Nephron progenitor cell (in vitro differentiated cells): ENCODE data around the gene URI1.

ENCODE experiments used
- DNase-seq: peaks from one replicate; pipeline ENCODE4 v3.0.0; 2021
- H3K27ac Mint-ChIP-seq: 2 replicates; pipeline ENCODE4 v1.8.0; 2021; ENCODE audit warnings: mild to moderate bottlenecking, moderate library complexity, mixed read lengths
- H3K27me3 Mint-ChIP-seq: 2 replicates; pipeline ENCODE4 v1.8.0; 2021; ENCODE audit warnings: mild to moderate bottlenecking, low read depth, mixed read lengths; ENCODE audit not compliant: poor library complexity
- H3K36me3 Mint-ChIP-seq: 2 replicates; pipeline ENCODE4 v1.8.0; 2021; ENCODE audit warnings: low read depth, mixed read lengths
- H3K4me1 Mint-ChIP-seq: 2 replicates; pipeline ENCODE4 v1.8.0; 2021; ENCODE audit warnings: mixed read lengths
- H3K4me3 Mint-ChIP-seq: 2 replicates; pipeline ENCODE4 v1.8.0; 2021; ENCODE audit warnings: mild to moderate bottlenecking, moderate library complexity, mixed read lengths
- H3K9me3 Mint-ChIP-seq: 2 replicates; pipeline ENCODE4 v1.8.0; 2021; ENCODE audit warnings: mild to moderate bottlenecking, moderate library complexity, mixed read lengths
- TF ChIP-seq, protein P1 (sequence below): fragments of 200-600 bp; sonication (generic); IDR thresholded peaks from 2 replicates; pipeline ENCODE4 v1.5.0; 2021; ENCODE audit warnings: antibody characterized with exemption

The URI1 gene

DNA sequence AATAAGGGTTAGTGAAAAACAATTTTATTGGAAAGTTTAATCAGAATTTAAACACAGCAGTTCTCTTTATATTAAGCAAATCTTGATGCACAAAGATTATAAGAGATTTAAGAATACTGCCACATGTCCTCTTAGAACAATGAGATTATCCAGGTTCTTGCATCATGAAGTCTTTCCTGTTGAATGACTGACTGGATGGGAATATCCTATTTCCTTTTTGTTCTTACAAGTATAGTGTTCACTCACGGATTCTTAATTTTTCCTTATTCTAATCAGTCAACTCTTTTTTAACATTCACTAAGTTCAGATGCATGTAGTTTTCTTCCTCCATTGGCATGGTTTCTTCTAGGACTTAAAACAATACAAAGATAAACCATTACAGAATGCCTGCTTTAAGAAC lies 10.1 kb downstream of the URI1 start:
- Mint-ChIP-seq H3K4me1 (no peaks in the 10 kb centered on the region), H3K27me3 (peaks cover 3% of the 10 kb centered on the region), H3K27ac (no peak overlapping the region), H3K4me3 (no peak overlapping the region), H3K9me3 (peaks cover 74% of the 10 kb centered on the region), H3K36me3 (peaks cover 93% of the 10 kb centered on the region)
- DNase-seq: no peak
- TF ChIP-seq, protein P1, sequence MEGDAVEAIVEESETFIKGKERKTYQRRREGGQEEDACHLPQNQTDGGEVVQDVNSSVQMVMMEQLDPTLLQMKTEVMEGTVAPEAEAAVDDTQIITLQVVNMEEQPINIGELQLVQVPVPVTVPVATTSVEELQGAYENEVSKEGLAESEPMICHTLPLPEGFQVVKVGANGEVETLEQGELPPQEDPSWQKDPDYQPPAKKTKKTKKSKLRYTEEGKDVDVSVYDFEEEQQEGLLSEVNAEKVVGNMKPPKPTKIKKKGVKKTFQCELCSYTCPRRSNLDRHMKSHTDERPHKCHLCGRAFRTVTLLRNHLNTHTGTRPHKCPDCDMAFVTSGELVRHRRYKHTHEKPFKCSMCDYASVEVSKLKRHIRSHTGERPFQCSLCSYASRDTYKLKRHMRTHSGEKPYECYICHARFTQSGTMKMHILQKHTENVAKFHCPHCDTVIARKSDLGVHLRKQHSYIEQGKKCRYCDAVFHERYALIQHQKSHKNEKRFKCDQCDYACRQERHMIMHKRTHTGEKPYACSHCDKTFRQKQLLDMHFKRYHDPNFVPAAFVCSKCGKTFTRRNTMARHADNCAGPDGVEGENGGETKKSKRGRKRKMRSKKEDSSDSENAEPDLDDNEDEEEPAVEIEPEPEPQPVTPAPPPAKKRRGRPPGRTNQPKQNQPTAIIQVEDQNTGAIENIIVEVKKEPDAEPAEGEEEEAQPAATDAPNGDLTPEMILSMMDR: no peak

DNA sequence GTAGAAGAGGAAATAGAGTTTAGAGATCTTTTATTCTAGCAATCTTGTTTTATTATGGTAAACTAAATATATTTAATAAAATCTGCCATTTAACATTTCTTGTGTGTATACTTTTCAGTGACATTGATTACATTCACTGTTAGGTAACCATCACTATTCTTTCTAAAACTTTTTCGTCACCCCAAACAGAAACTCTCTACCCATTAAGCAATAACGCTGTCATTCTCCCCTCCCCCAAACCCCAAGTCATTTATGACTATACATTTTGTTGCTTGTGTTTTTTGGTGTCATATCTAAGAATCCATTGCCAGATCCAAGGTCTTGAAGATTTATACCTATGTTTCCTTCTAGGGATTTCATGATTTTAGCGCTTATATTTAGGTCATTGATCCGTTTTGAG lies 10.6 kb downstream of the URI1 start:
- Mint-ChIP-seq H3K27ac (no peak overlapping the region), H3K4me3 (no peak overlapping the region), H3K9me3 (peaks cover 73% of the 10 kb centered on the region), H3K36me3 (peaks cover 93% of the 10 kb centered on the region), H3K4me1 (no peaks in the 10 kb centered on the region), H3K27me3 (peaks cover 3% of the 10 kb centered on the region)
- TF ChIP-seq, protein P1: no peak
- DNase-seq: no peak

DNA sequence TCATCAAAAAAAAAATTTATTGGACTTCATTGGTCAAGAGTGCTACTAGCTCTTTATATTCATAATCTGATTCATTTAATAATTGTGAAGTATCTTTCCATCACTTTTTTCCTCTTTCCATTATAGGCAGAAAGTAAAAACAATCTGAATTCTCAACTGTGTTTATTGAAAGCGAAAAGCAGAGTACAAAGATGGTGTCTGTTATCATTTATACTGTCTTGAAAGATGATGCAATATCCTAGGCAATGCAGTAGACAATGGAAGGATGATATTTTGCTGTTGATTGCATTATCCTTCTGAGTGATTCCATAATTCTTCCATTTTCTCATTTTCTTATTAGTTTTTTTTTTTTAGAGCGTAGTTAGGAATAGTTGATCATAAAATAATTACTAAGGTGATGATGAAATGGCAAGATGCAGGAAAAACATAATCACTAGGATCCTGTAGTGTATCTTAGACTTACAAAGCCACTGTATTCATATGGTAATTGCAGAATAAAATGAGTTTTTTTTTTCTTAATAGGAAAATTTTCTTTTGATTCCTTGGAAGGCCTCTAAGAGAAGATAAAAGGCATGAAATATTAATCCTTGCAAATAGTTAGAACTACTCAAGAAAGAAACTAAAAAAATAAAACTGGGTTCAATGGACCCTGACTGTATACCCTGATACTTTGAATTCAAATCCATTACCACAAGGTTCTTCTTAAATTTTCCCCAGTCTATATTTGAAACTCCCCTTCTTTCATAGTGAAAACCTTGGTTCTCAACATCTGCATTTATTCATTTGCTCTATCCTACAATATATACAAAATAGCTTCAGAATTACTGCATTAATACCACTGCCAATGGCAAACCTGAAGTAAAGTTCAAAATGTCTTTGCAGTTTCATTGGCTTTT lies 11.6 kb downstream of the URI1 start:
- TF ChIP-seq, protein P1: no peak
- peaks cover 93% of the 10 kb centered on the region for H3K36me3 Mint-ChIP-seq
- DNase-seq: no peak
- H3K4me3 Mint-ChIP-seq: no peak overlapping the region
- H3K9me3 Mint-ChIP-seq: peaks cover 63% of the 10 kb centered on the region
- no peak overlapping the region for H3K27ac Mint-ChIP-seq
- peaks cover 3% of the 10 kb centered on the region for H3K27me3 Mint-ChIP-seq
- no peaks in the 10 kb centered on the region for H3K4me1 Mint-ChIP-seq

DNA sequence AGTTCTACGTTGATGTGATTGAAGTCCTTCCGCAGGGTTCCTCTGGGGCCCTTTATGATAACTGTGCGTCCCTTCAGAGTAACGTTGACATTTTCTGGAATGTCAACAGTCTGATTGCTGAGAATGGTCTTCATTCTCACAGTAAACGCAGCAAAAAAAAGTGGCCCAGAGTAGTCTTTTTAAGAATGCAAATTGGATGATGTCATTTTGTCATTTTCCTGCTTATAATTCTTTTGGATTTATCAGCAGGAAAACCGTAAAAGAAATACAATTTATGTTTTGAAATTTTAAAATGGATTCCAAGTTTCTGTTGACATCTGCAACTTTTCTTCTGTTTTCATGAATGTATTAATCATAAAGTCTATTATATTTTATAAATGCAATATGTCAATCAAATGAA lies 14.8 kb downstream of the URI1 start:
- Mint-ChIP-seq H3K9me3 (peaks cover 57% of the 10 kb centered on the region), H3K27me3 (peaks cover 3% of the 10 kb centered on the region), H3K27ac (no peak overlapping the region)

DNA sequence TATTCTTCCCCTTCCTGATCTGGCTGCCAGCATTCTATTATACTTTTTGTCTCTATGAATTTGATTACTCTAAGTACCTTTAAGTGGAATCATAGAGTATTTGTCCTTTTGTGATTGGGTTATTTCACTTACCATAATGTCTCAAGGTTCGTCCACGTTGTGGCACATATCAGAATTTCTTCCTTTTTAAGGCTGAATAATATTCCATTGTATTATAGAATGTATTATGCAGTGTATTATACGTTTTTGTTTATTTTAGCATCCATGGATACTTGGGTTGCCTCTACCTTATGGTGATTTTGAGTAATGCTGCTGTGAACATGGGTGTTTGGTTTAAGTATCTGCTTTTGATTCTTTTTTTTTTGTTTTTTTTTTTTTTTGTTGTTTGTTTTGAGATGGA lies 19.3 kb downstream of the URI1 start:
- Mint-ChIP-seq H3K27ac (no peak overlapping the region), H3K4me3 (no peak overlapping the region), H3K9me3 (peaks cover 21% of the 10 kb centered on the region), H3K4me1 (peaks cover 39% of the 10 kb centered on the region), H3K27me3 (no peaks in the 10 kb centered on the region), H3K36me3 (peaks cover 54% of the 10 kb centered on the region)
- DNase-seq: no peak
- TF ChIP-seq, protein P1: no peak

More for the DNA sequence above, 14.8 kb downstream of the URI1 start:
- Mint-ChIP-seq H3K4me3 (no peak overlapping the region), H3K4me1 (no peaks in the 10 kb centered on the region), H3K36me3 (peaks cover 90% of the 10 kb centered on the region)
- TF ChIP-seq, protein P1: no peak
- DNase-seq: no peak

DNA sequence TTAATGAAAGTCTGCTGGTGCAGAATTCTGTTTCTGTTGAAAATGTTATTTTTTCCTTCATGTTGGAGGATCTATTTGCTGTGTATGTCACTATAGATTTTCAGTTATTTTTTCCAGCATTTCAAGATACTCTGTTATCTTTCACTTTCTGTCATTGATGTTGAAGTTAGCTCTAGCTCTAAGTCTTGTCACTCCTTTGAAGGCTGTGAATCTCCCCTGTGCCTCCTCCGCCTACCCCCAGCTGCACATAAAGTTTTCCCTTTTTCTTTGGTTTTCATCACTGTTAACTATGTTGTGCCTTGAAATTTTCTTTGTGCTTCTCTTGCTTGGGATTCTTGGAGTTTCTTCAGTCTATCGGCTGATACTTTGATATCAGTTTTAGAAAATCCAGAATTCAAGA lies 20.8 kb downstream of the URI1 start:
- H3K4me3 Mint-ChIP-seq: no peak overlapping the region
- TF ChIP-seq, protein P1: no peak
- H3K36me3 Mint-ChIP-seq: peaks cover 39% of the 10 kb centered on the region
- H3K9me3 Mint-ChIP-seq: peaks cover 13% of the 10 kb centered on the region
- H3K4me1 Mint-ChIP-seq: peaks cover 53% of the 10 kb centered on the region
- no peaks in the 10 kb centered on the region for H3K27me3 Mint-ChIP-seq
- no peak overlapping the region for H3K27ac Mint-ChIP-seq
- no peak for DNase-seq
